Keratinocyte (primary cell): ENCODE measurements around the gene ZNRF1.

Experiments used
- CTCF ChIP-seq, 3 experiments: IDR thresholded peaks in 1 of 3; conservative IDR thresholded peaks in 1 of 3; optimal IDR thresholded peaks in 1 of 3; 2 replicates in 2 of 3; 3 replicates in 1 of 3; pipeline versions ENCODE3 to v1.5.1; 2011; ENCODE audit warnings: low read length in 3 of 3, mild to moderate bottlenecking in 3 of 3, moderate library complexity in 2 of 3, control low read depth in 1 of 3, inconsistent platforms in 1 of 3; ENCODE audit not compliant: insufficient read depth in 2 of 3; ENCODE audit errors: extremely low read depth in 1 of 3
- EZH2 ChIP-seq: IDR thresholded peaks from one replicate; pipeline ENCODE4 v1.6.1; 2012; ENCODE audit warnings: inconsistent platforms, mild to moderate bottlenecking, low read length, moderate library complexity

DNA sequence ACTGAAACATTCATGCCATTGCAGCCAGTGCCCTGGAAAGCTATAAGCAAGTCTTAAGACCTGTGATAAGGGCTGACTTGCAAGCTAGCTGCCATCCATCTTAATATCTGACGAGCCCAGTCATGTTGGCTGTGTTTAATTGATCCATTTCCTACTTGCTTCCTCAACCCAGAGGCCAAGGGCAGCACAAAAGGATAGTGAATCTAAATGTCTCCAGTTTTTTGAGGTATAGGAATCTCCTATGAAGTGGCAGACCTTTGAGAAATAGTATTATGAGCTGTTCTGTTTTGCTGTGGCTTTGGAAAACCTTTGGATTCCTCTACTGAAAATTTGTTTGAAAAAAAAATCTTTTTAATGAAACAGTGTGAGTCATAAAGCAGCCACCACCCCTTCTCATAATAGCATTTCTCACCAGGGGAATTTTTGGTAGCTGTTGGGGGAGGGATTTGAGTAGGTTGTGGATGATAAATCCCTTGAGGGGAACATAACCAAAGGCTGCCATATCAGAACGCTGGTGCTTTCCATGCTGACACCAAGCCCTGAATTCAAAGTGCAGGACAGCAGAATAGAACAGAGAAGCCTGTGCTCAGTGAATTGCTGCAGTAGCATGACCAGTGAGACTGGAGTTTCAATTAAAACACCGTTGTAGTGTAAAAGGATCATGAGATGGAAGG is 12.9 kb downstream of the ZNRF1 start:
- TF ChIP-seq CTCF (optimal IDR thresholded peaks at IDR 0.05 in 1 of 3, IDR thresholded peaks at IDR 0.05 in 1 of 3, conservative IDR thresholded peaks at IDR 0.05 in 1 of 3; ENCODE audit: extremely low read depth in 1 of 3, insufficient read depth in 2 of 3, low read length in 3 of 3) (no peak), EZH2 (no peak)
